A673 (cell line): ENCODE results near the gene NCLN. TPM values are rescaled to one million over a fixed set of nuclear protein-coding genes. Genes with fewer than 3 reads are reported as not detected.

ENCODE experiments used
- BruUV-seq: library from RNA; stranded (reverse); fragments of 400-500 nt; replicated peaks from 2 replicates; lab custom pipeline; 2021; lab: Mats Ljungman, UMichigan
- CTCF ChIA-PET: fragments of 300-600 bp; sonication (Branson Sonifier 250); formaldehyde crosslinking; loops from one replicate; lab custom pipeline; 2022; ENCODE audit warnings: antibody characterized with exemption; lab: Charles Lee
- POLR2A ChIA-PET: fragments of 300-600 bp; sonication (Branson Sonifier 250); formaldehyde crosslinking; loops from one replicate; lab custom pipeline; 2022; ENCODE audit warnings: antibody characterized with exemption; ENCODE audit not compliant: low non-redundant PET; lab: Charles Lee
- DNase-seq: peaks from one replicate; pipeline ENCODE4 v3.0.0-alpha.2; 2015; ENCODE audit warnings: low spot score
- H3K27ac ChIP-seq: fragments of 200-600 bp; sonication (generic); 2 replicates; pipeline ENCODE4 v1.5.1; 2016; ENCODE audit warnings: mixed run types, low read depth, mild to moderate bottlenecking, mixed read lengths, antibody characterized with exemption, low read length; ENCODE audit not compliant: poor library complexity, severe bottlenecking
- H3K27me3 ChIP-seq: fragments of 200-600 bp; sonication (generic); replicated peaks from 2 replicates; pipeline ENCODE4 v1.6.1; 2017; ENCODE audit warnings: mixed run types, low read depth, mild to moderate bottlenecking, mixed read lengths, antibody characterized with exemption, low read length; ENCODE audit not compliant: insufficient read depth, poor library complexity
- H3K36me3 ChIP-seq: fragments of 200-600 bp; sonication (generic); 2 replicates; pipeline ENCODE4 v1.6.1; 2016; ENCODE audit warnings: mixed run types, mild to moderate bottlenecking, mixed read lengths, antibody characterized with exemption, low read length; ENCODE audit not compliant: insufficient read depth, poor library complexity, severe bottlenecking
- H3K4me1 ChIP-seq: fragments of 200-600 bp; sonication (generic); 2 replicates; pipeline ENCODE4 v1.6.1; 2017; ENCODE audit warnings: mixed run types, mild to moderate bottlenecking, mixed read lengths, antibody characterized with exemption, low read length; ENCODE audit not compliant: insufficient read depth, poor library complexity, severe bottlenecking
- H3K4me3 ChIP-seq: fragments of 200-600 bp; sonication (generic); 2 replicates; pipeline ENCODE4 v1.5.1; 2016; ENCODE audit warnings: low read depth, mixed run types, mild to moderate bottlenecking, mixed read lengths, low read length; ENCODE audit not compliant: poor library complexity, severe bottlenecking
- H3K9me3 ChIP-seq: fragments of 200-600 bp; sonication (generic); 2 replicates; pipeline ENCODE4 v1.6.1; 2016; ENCODE audit warnings: mixed run types, low read depth, mild to moderate bottlenecking, mixed read lengths, antibody characterized with exemption, low read length; ENCODE audit not compliant: poor library complexity, severe bottlenecking
- CTCF ChIP-seq: fragments of 300-800, 200-600 bp; sonication (generic); conservative IDR thresholded peaks from 2 replicates; pipeline ENCODE4 v1.5.1; 2017; ENCODE audit warnings: low read depth, mild to moderate bottlenecking, antibody characterized with exemption, low read length, moderate library complexity, mixed read lengths
- EZH2 ChIP-seq: fragments of 200-600 bp; sonication (generic); IDR thresholded peaks from 2 replicates; pipeline ENCODE4 v1.6.1; 2017; ENCODE audit warnings: borderline replicate concordance, low read depth, mild to moderate bottlenecking, mixed read lengths, antibody characterized with exemption, low read length; ENCODE audit not compliant: poor library complexity, severe bottlenecking
- intact Hi-C: fragments of 100-400 bp; cut with micrococcal nuclease; formaldehyde crosslinking; loops from one replicate; pipeline ENCODE4 v1.10.0; 2022; ENCODE audit not compliant: unreplicated experiment
- total RNA-seq: library from RNA; stranded (reverse); gene quantifications from 2 replicates; pipeline ENCODE4 v1.2.3, GENCODE V29; 2021

NCLN gene
- total RNA-seq, 1 experiment from 2014 or later = 122 TPM

DNA sequence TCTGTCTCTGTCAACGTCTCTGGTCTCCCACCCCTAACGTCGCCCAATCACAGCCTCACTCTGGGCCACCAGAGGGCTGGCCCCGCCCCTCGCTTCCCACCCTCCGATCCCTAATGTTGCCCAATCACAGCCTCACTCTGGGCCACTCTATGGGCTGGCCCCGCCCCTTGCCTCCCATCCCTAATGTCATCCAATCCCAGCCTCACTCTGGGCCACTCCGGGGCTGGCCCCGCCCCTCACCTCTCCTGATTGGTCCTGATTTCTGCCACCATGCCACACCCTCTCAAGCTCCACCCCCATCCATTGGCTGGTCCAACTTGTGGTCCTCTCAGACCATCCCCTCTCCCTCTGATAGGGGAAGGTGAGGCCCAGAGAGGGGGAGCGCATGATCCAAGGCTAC is 63.7 kb downstream of the NCLN start:
- peaks cover 11% of the 10 kb centered on the region for H3K4me1 ChIP-seq
- POLR2A ChIA-PET = interaction anchor here (0.7 kb wide), 1 partner anchor 19 kb away, joined by 4 read pairs; no protein-coding TSS in a partner anchor
- no peaks in the 10 kb centered on the region for H3K27me3 ChIP-seq
- no peaks in the 10 kb centered on the region for H3K36me3 ChIP-seq
- TF ChIP-seq EZH2 = no peak
- no peak for TF ChIP-seq CTCF
- H3K9me3 ChIP-seq = peaks cover 6% of the 10 kb centered on the region
- BruUV-seq = no TSS peak
- DNase-seq = peak; percentile 91
- peak overlapping the region; percentile 72 for H3K27ac ChIP-seq
- CTCF ChIA-PET = interaction anchor here (0.6 to 1.1 kb wide), 2 partner anchors 18 to 411 kb away, joined by 4 read pairs; no protein-coding TSS in a partner anchor
- H3K4me3 ChIP-seq = peak overlapping the region; percentile 27
- intact Hi-C loops = no loop called here

DNA sequence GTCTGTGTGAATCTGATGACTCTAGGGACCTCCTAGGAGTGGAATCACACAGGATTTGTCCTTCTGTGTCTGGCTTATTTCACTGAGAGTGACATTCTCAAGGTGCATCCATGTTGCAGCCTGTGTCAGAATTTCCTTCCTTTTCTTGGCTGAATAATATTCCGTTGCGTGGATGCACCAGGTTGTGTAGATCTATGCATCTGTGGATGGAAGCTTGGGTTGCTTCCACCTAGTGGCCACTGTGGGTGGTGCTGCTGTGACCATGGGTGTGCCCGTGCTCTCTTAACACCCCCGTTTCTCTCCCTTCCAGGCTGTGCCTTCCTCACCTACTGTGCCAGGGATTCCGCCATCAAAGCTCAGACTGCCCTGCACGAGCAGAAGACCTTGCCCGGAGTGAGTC is 64.9 kb downstream of the NCLN start:
- no peak for TF ChIP-seq EZH2
- TF ChIP-seq CTCF = peak; percentile 53
- Histone ChIP-seq H3K27me3 (no peaks in the 10 kb centered on the region), H3K4me3 (no peak overlapping the region), H3K27ac (no peak overlapping the region), H3K4me1 (peaks cover 11% of the 10 kb centered on the region), H3K9me3 (peaks cover 6% of the 10 kb centered on the region), H3K36me3 (no peaks in the 10 kb centered on the region)
- CTCF ChIA-PET = no interaction called here
- no peak for DNase-seq
- BruUV-seq = no TSS peak
- intact Hi-C loops = no loop called here
- POLR2A ChIA-PET = no interaction called here

DNA sequence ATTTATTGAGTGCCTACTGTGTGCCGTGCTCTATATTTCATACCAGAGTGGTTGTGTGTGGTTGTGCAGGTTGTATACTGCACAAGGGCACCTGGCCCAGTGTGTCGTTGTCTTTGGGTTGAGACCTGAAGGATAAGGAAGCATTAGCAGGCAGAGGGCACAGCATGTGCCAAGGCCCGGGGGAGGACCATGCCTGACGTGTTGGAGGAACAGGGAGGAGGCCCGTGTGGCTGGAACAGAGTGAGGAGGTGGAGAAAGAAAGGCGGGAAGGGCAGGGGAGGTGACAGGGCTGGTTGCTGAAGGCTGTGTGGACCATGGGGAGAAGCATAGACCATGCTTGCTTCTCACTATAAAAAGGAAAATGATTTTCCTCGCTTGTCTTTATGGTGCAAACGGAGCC is 65.5 kb downstream of the NCLN start:
- no peaks in the 10 kb centered on the region for H3K36me3 ChIP-seq
- intact Hi-C loops = no loop called here
- DNase-seq = no peak
- no peak overlapping the region for H3K27ac ChIP-seq
- no peaks in the 10 kb centered on the region for H3K27me3 ChIP-seq
- peaks cover 11% of the 10 kb centered on the region for H3K4me1 ChIP-seq
- BruUV-seq = no TSS peak
- no peak for TF ChIP-seq CTCF
- TF ChIP-seq EZH2 = no peak
- ChIA-PET POLR2A (no interaction called here), CTCF (no interaction called here)
- H3K4me3 ChIP-seq = no peak overlapping the region
- H3K9me3 ChIP-seq = peaks cover 6% of the 10 kb centered on the region
